ENCODE results near the gene IGIP. TPM values are rescaled to one million over a fixed set of nuclear protein-coding genes. Genes with fewer than 3 reads are reported as not detected.

The IGIP gene
- total and polyA plus RNA-seq, 2 donors (not counting 3 experiments of a cell fraction or from before 2014, with no cell fraction given), result 0.86 to 3.3 TPM

- H3K27me3 ChIP-seq (ENCODE audit: control insufficient read depth in 2 of 2, insufficient read depth in 2 of 2, low read length in 2 of 2), result peaks cover 28 to 65% of the 10 kb centered on the region in 2 experiments
- FAIRE-seq (no peak), DNase-seq (ENCODE audit: low read depth, low spot score) (no peak)
- H2AFZ ChIP-seq (ENCODE audit: low read depth, low read length), result peak overlapping the region; percentile 95
- dilution Hi-C loops (cut with MboI; ENCODE audit: extremely low pct_ligation_motif_present, low sequenced_read_pairs), result no loop called here
- H3K79me2 ChIP-seq (ENCODE audit: control insufficient read depth, insufficient read depth, low read length), result peaks cover under 1% of the 10 kb centered on the region
- no TSS peak for BruUV-seq (replicated peaks)
- H3K4me1 ChIP-seq (ENCODE audit: control insufficient read depth, extremely low read depth, insufficient read depth, low read length), result peaks cover 13% of the 10 kb centered on the region
- TF ChIP-seq POLR2AphosphoS5 (IDR thresholded peaks at IDR 0.05; ENCODE audit: insufficient read depth, low read depth, low read length), result no peak
- peak overlapping the region; percentile 53 for H3K27ac ChIP-seq (ENCODE audit: insufficient read depth, low read depth, low read length)
- no peaks in the 10 kb centered on the region for H3K9me1 ChIP-seq (replicated peaks; ENCODE audit: control insufficient read depth, extremely low read depth, insufficient read depth, low read length)
- no peaks in the 10 kb centered on the region for H3K36me3 ChIP-seq (ENCODE audit: control insufficient read depth in 2 of 2, extremely low read depth in 1 of 2, insufficient read depth in 2 of 2, low read length in 2 of 2)
- intact Hi-C loops (cut with micrococcal nuclease), result loop anchor here (1.0 to 2.0 kb wide), 2 partner anchors 8 to 38 kb away; no protein-coding TSS in a partner anchor
- ChIA-PET POLR2A (no interaction called here), CTCF (interaction anchor here (1.0 to 1.4 kb wide), 6 partner anchors 34 to 320 kb away, joined by 3 to 7 read pairs (median 4); no protein-coding TSS in a partner anchor)
- peak overlapping the region; percentile 68 for H3K4me2 ChIP-seq (ENCODE audit: insufficient read depth, low read length)
- H3K9ac ChIP-seq (replicated peaks; ENCODE audit: extremely low read depth, insufficient read depth, low read length), result peak overlapping the region; percentile 69
- H4K20me1 ChIP-seq (replicated peaks; ENCODE audit: control insufficient read depth, extremely low read depth, insufficient read depth, low read length), result no peaks in the 10 kb centered on the region
- no peaks in the 10 kb centered on the region for H3K9me3 ChIP-seq (replicated peaks; ENCODE audit: control insufficient read depth, insufficient read depth, low read length)
- H3K4me3 ChIP-seq (replicated peaks in 1 of 3; ENCODE audit: insufficient read depth in 1 of 3, low read depth in 1 of 3, low read length in 3 of 3), result peak overlapping the region; percentile 16 to 77 (median 51)
Measured at GRCh38 chr5:140106805-140107311, 18.9 kb upstream of the IGIP start.

- Histone ChIP-seq H3K4me2 (ENCODE audit: insufficient read depth, low read length) (peak overlapping the region; percentile 68), H2AFZ (ENCODE audit: low read depth, low read length) (peak overlapping the region; percentile 95), H3K36me3 (ENCODE audit: control insufficient read depth in 2 of 2, extremely low read depth in 1 of 2, insufficient read depth in 2 of 2, low read length in 2 of 2) (no peaks in the 10 kb centered on the region), H3K4me3 (replicated peaks in 1 of 3; ENCODE audit: insufficient read depth in 1 of 3, low read depth in 1 of 3, low read length in 3 of 3) (peak overlapping the region; percentile 51 to 77 (median 56)), H3K4me1 (ENCODE audit: control insufficient read depth, extremely low read depth, insufficient read depth, low read length) (peaks cover 14% of the 10 kb centered on the region), H3K9me3 (replicated peaks; ENCODE audit: control insufficient read depth, insufficient read depth, low read length) (no peaks in the 10 kb centered on the region), H3K27ac (ENCODE audit: insufficient read depth, low read depth, low read length) (peak overlapping the region; percentile 53), H3K9me1 (replicated peaks; ENCODE audit: control insufficient read depth, extremely low read depth, insufficient read depth, low read length) (no peaks in the 10 kb centered on the region), H3K27me3 (ENCODE audit: control insufficient read depth in 2 of 2, insufficient read depth in 2 of 2, low read length in 2 of 2) (peaks cover 33 to 67% of the 10 kb centered on the region in 2 experiments), H4K20me1 (replicated peaks; ENCODE audit: control insufficient read depth, extremely low read depth, insufficient read depth, low read length) (no peaks in the 10 kb centered on the region), H3K9ac (replicated peaks; ENCODE audit: extremely low read depth, insufficient read depth, low read length) (peak overlapping the region; percentile 69), H3K79me2 (ENCODE audit: control insufficient read depth, insufficient read depth, low read length) (peaks cover 4% of the 10 kb centered on the region)
- peak; percentile 35 for FAIRE-seq
- ChIA-PET POLR2A (no interaction called here), CTCF (interaction anchor here (0.8 to 1.4 kb wide), 7 partner anchors 35 to 320 kb away, joined by 3 to 7 read pairs (median 5); partner anchors contain the start of gene NRG2)
- TSS peak; percentile 88 for BruUV-seq (replicated peaks)
- TF ChIP-seq CTCF (IDR thresholded peaks at IDR 0.05; ENCODE audit: extremely low read depth in 1 of 2, insufficient read depth in 1 of 2, low read depth in 1 of 2, low read length in 2 of 2) (peak in 1 of 2 donors; percentile 35), MYC (IDR thresholded peaks at IDR 0.05; ENCODE audit: low read depth, low read length) (peak; percentile 14), MAX (IDR thresholded peaks at IDR 0.05; ENCODE audit: insufficient read depth, insufficient read length) (no peak), GATA2 (IDR thresholded peaks at IDR 0.05; ENCODE audit: insufficient read depth, insufficient read length, low read depth, low read length) (no peak), EZH2 (IDR thresholded peaks at IDR 0.05; ENCODE audit: borderline replicate concordance, low read depth, low read length, severe bottlenecking) (no peak), POLR2AphosphoS5 (IDR thresholded peaks at IDR 0.05; ENCODE audit: insufficient read depth, low read depth, low read length) (peak; percentile 95), JUN (IDR thresholded peaks at IDR 0.05; ENCODE audit: borderline replicate concordance, insufficient read depth, insufficient read length, low read depth) (no peak), POLR2A (IDR thresholded peaks at IDR 0.05; ENCODE audit: low read depth, low read length) (peak; percentile 74), FOS (IDR thresholded peaks at IDR 0.05; ENCODE audit: borderline replicate concordance, insufficient read depth, low read length) (no peak)
- DNase-seq (ENCODE audit: low read depth, low spot score), result peak; percentile 94
- dilution Hi-C loops (cut with MboI; ENCODE audit: extremely low pct_ligation_motif_present, low sequenced_read_pairs), result no loop called here
- intact Hi-C loops (cut with micrococcal nuclease), result loop anchor here (1.0 to 2.0 kb wide), 3 partner anchors 8 to 65 kb away; partner anchors contain the start of gene NRG2
Measured at GRCh38 chr5:140107312-140108092, 18.2 kb upstream of the IGIP start.

Measured in endothelial cell of umbilical vein (primary cell).